ENCODE results near the gene MYO5B. TPM values are rescaled to one million over a fixed set of nuclear protein-coding genes. Genes with fewer than 3 reads are reported as not detected.

The MYO5B gene
- polyA plus RNA-seq, 1 of the 3 experiments (the other 2 are of a cell fraction): 1.3 TPM

DNA sequence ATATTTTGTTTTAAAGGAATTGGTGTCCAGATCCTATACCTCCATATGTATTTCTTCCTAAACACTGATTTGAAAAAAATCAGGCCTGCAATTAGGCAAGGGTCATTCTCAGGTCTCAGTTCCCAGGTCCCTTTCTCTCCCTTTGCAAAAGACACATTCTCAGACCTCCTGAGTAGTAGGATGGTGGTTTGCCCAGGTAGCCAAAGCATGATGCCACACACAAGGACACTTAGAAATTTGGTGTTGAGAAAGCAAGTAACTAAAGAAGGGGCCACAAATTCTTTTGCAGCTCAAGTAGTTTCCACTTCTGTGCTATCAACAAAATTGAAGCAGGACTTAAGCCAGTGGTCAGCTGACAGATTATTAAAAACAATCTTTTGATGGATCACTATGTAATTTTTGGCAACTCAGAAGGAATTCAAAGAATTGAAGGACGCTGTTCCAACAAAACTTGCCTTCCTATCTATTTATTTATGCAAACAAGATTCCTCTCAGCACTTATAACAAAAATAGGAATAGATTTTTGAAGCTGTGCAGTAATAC is 6.6 kb upstream of the MYO5B start:
- no peaks in the 10 kb centered on the region for H3F3A ChIP-seq (replicated peaks; ENCODE audit: insufficient read depth)
- no peaks in the 10 kb centered on the region for H3K36me3 ChIP-seq (replicated peaks in 1 of 2; ENCODE audit: control insufficient read depth in 1 of 2, insufficient read depth in 2 of 2, low read length in 1 of 2)
- H3K79me2 ChIP-seq (ENCODE audit: insufficient read depth): no peaks in the 10 kb centered on the region
- H3K27me3 ChIP-seq (ENCODE audit: insufficient read depth): peaks cover 4% of the 10 kb centered on the region
- ChIA-PET POLR2A (no interaction called here), CTCF (interaction anchor here (0.9 to 4.7 kb wide), 5 partner anchors 9 to 692 kb away, joined by 3 to 37 read pairs (median 3); no protein-coding TSS in a partner anchor)
- no peaks in the 10 kb centered on the region for H3K9me3 ChIP-seq
- no peak overlapping the region for H3K9ac ChIP-seq
- no peaks in the 10 kb centered on the region for H3K9me2 ChIP-seq
- DNase-seq: no peak
- H2AFZ ChIP-seq (ENCODE audit: low read depth): no peak overlapping the region
- no peak overlapping the region for H3K27ac ChIP-seq (ENCODE audit: low read depth in 2 of 2, low read length in 1 of 2)
- H3K4me1 ChIP-seq (ENCODE audit: control insufficient read depth in 1 of 2, insufficient read depth in 2 of 2, low read depth in 1 of 2, low read length in 1 of 2): peaks cover 0 to 2% of the 10 kb centered on the region in 2 experiments; a peak in 1 of 4 replicates
- no peak overlapping the region for H3K4me3 ChIP-seq (ENCODE audit: low read depth in 2 of 2, low read length in 1 of 2)
- H3K4me2 ChIP-seq: no peak overlapping the region
- WGBS (ENCODE audit: low lambda C conversion rate): 9% methylated on average over 1 of the region's 1 CpG
- H4K20me1 ChIP-seq (ENCODE audit: insufficient read depth): no peaks in the 10 kb centered on the region
- TF ChIP-seq FOXJ3 (CRISPR knock-in tag; IDR thresholded peaks at IDR 0.05): no peak
- TF ChIP-seq EP300 (IDR thresholded peaks at IDR 0.05; ENCODE audit: borderline replicate concordance in 1 of 2, low read depth in 1 of 2, low read length in 1 of 2): no peak
- TF ChIP-seq, protein P1, sequence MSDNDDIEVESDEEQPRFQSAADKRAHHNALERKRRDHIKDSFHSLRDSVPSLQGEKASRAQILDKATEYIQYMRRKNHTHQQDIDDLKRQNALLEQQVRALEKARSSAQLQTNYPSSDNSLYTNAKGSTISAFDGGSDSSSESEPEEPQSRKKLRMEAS (IDR thresholded peaks at IDR 0.05; ENCODE audit: low read depth): no peak
- no peak for TF ChIP-seq EZH2phosphoT487 (IDR thresholded peaks at IDR 0.05; ENCODE audit: borderline replicate concordance, low read depth)

DNA sequence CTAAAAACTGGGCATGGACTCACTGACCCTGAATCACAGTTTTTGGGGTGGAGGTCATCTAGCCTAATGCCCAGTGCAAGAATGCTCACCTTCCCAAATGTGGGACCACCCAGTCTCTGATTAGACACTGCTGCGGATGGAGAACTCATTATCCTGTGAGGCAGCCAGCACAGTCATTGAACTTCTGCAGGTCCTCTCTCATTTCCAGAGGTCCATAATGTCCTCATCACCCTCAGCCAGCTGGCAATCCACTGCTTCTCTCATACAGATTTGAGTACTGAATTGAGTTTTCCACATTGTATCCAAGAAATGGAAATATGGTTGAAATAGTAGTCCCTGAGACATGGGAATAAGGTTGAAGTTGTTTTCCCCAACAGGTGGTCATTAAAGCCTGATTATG is 5.0 kb upstream of the MYO5B start:
- peaks cover 0 to 2% of the 10 kb centered on the region in 2 experiments; a peak in 1 of 4 replicates for H3K4me1 ChIP-seq (ENCODE audit: control insufficient read depth in 1 of 2, insufficient read depth in 2 of 2, low read depth in 1 of 2, low read length in 1 of 2)
- no peak overlapping the region for H3K9ac ChIP-seq
- H3F3A ChIP-seq (replicated peaks; ENCODE audit: insufficient read depth): no peaks in the 10 kb centered on the region
- no peaks in the 10 kb centered on the region for H3K9me3 ChIP-seq
- no peak overlapping the region for H3K27ac ChIP-seq (ENCODE audit: low read depth in 2 of 2, low read length in 1 of 2)
- WGBS (ENCODE audit: low lambda C conversion rate): 86% methylated on average over 1 of the region's 1 CpG
- TF ChIP-seq TEAD4 (IDR thresholded peaks at IDR 0.05; ENCODE audit: borderline replicate concordance, insufficient read depth) (no peak), ELF1 (IDR thresholded peaks at IDR 0.05) (no peak), FOXM1 (IDR thresholded peaks at IDR 0.05; ENCODE audit: low read depth) (no peak)
- no peaks in the 10 kb centered on the region for H4K20me1 ChIP-seq (ENCODE audit: insufficient read depth)
- H3K4me3 ChIP-seq (ENCODE audit: low read depth in 2 of 2, low read length in 1 of 2): no peak overlapping the region
- H3K4me2 ChIP-seq: no peak overlapping the region
- no peaks in the 10 kb centered on the region for H3K36me3 ChIP-seq (replicated peaks in 1 of 2; ENCODE audit: control insufficient read depth in 1 of 2, insufficient read depth in 2 of 2, low read length in 1 of 2)
- CTCF ChIA-PET: interaction anchor here (0.6 kb wide), 1 partner anchor 211 kb away, joined by 3 read pairs; no protein-coding TSS in a partner anchor
- H3K9me2 ChIP-seq: no peaks in the 10 kb centered on the region
- no peak overlapping the region for H2AFZ ChIP-seq (ENCODE audit: low read depth)
- peaks cover 17% of the 10 kb centered on the region for H3K27me3 ChIP-seq (ENCODE audit: insufficient read depth)
- POLR2A ChIA-PET: no interaction called here
- DNase-seq: no peak
- no peaks in the 10 kb centered on the region for H3K79me2 ChIP-seq (ENCODE audit: insufficient read depth)

DNA sequence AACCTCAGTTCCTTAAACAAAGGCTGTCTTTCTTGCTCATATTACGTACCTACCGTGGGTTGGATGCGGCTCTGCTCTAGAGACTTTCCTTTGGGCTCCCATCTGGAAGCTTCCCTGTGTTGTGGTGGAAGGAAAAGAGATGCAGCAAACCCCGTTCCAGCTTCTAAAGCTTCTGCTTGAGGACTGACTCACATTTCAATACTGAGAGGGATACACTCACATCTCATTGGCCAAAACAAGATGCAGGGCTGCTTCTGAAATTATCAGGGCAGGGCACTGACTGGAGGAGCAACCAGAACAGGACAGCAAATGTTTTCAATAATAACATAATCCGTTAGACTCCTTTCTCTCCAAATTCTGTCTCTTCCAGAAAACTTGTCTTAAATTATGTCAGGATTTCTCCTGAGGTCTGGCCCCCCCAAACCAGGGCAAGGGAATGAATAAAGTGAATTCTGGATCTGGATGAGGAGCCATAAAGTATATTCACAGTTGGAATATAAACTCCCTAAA is 4.5 kb upstream of the MYO5B start:
- ChIA-PET POLR2A (no interaction called here), CTCF (interaction anchor here (0.6 to 0.8 kb wide), 3 partner anchors 36 to 523 kb away, joined by 3 read pairs; no protein-coding TSS in a partner anchor)
- H3K27me3 ChIP-seq (ENCODE audit: insufficient read depth): peaks cover 19% of the 10 kb centered on the region
- no peaks in the 10 kb centered on the region for H3K9me2 ChIP-seq
- no peak overlapping the region for H3K4me2 ChIP-seq
- DNase-seq: no peak
- no peaks in the 10 kb centered on the region for H4K20me1 ChIP-seq (ENCODE audit: insufficient read depth)
- H3F3A ChIP-seq (replicated peaks; ENCODE audit: insufficient read depth): no peaks in the 10 kb centered on the region
- H3K4me3 ChIP-seq (ENCODE audit: low read depth in 2 of 2, low read length in 1 of 2): no peak overlapping the region
- H3K36me3 ChIP-seq (replicated peaks in 1 of 2; ENCODE audit: control insufficient read depth in 1 of 2, insufficient read depth in 2 of 2, low read length in 1 of 2): no peaks in the 10 kb centered on the region
- H3K79me2 ChIP-seq (ENCODE audit: insufficient read depth): no peaks in the 10 kb centered on the region
- H2AFZ ChIP-seq (ENCODE audit: low read depth): no peak overlapping the region
- no peak overlapping the region for H3K27ac ChIP-seq (ENCODE audit: low read depth in 2 of 2, low read length in 1 of 2)
- H3K9me3 ChIP-seq: no peaks in the 10 kb centered on the region
- 28% methylated on average over 5 of the region's 5 CpGs for WGBS (ENCODE audit: low lambda C conversion rate)
- H3K9ac ChIP-seq: no peak overlapping the region
- H3K4me1 ChIP-seq (ENCODE audit: control insufficient read depth in 1 of 2, insufficient read depth in 2 of 2, low read depth in 1 of 2, low read length in 1 of 2): peaks cover 0 to 2% of the 10 kb centered on the region in 2 experiments; a peak in 1 of 4 replicates
- TF ChIP-seq TCF12 (IDR thresholded peaks at IDR 0.05): no peak
- TF ChIP-seq CHD2 (IDR thresholded peaks at IDR 0.05; ENCODE audit: low read length, partially characterized antibody): no peak
- TF ChIP-seq FOXM1 (IDR thresholded peaks at IDR 0.05; ENCODE audit: low read depth): no peak
- TF ChIP-seq YY1 (IDR thresholded peaks at IDR 0.05; ENCODE audit: low read depth): no peak
- TF ChIP-seq, protein P1 (IDR thresholded peaks at IDR 0.05; ENCODE audit: low read depth): no peak
- TF ChIP-seq, protein P2, sequence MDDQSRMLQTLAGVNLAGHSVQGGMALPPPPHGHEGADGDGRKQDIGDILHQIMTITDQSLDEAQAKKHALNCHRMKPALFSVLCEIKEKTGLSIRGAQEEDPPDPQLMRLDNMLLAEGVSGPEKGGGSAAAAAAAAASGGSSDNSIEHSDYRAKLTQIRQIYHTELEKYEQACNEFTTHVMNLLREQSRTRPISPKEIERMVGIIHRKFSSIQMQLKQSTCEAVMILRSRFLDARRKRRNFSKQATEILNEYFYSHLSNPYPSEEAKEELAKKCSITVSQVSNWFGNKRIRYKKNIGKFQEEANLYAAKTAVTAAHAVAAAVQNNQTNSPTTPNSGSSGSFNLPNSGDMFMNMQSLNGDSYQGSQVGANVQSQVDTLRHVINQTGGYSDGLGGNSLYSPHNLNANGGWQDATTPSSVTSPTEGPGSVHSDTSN (IDR thresholded peaks at IDR 0.05): no peak
- TF ChIP-seq, protein P3, sequence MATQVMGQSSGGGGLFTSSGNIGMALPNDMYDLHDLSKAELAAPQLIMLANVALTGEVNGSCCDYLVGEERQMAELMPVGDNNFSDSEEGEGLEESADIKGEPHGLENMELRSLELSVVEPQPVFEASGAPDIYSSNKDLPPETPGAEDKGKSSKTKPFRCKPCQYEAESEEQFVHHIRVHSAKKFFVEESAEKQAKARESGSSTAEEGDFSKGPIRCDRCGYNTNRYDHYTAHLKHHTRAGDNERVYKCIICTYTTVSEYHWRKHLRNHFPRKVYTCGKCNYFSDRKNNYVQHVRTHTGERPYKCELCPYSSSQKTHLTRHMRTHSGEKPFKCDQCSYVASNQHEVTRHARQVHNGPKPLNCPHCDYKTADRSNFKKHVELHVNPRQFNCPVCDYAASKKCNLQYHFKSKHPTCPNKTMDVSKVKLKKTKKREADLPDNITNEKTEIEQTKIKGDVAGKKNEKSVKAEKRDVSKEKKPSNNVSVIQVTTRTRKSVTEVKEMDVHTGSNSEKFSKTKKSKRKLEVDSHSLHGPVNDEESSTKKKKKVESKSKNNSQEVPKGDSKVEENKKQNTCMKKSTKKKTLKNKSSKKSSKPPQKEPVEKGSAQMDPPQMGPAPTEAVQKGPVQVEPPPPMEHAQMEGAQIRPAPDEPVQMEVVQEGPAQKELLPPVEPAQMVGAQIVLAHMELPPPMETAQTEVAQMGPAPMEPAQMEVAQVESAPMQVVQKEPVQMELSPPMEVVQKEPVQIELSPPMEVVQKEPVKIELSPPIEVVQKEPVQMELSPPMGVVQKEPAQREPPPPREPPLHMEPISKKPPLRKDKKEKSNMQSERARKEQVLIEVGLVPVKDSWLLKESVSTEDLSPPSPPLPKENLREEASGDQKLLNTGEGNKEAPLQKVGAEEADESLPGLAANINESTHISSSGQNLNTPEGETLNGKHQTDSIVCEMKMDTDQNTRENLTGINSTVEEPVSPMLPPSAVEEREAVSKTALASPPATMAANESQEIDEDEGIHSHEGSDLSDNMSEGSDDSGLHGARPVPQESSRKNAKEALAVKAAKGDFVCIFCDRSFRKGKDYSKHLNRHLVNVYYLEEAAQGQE (IDR thresholded peaks at IDR 0.05; ENCODE audit: low read depth, low read length): no peak
- TF ChIP-seq, protein P4, sequence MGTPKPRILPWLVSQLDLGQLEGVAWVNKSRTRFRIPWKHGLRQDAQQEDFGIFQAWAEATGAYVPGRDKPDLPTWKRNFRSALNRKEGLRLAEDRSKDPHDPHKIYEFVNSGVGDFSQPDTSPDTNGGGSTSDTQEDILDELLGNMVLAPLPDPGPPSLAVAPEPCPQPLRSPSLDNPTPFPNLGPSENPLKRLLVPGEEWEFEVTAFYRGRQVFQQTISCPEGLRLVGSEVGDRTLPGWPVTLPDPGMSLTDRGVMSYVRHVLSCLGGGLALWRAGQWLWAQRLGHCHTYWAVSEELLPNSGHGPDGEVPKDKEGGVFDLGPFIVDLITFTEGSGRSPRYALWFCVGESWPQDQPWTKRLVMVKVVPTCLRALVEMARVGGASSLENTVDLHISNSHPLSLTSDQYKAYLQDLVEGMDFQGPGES (IDR thresholded peaks at IDR 0.05; ENCODE audit: low read depth, low read length): no peak

Measured in SK-N-SH (cell line).